ENCODE results near the gene TMTC2.
"Not testable (repeated sequence)": the region's sequence is repeated elsewhere in the genome, so short reads cannot be mapped to it uniquely, and the experiment has no call there.

The TMTC2 gene

GRCh38 chr12:82728710-82729109, 42.0 kb downstream of the TMTC2 start:
- no peak for DNase-seq

GRCh38 chr12:82730953-82731459, 44.3 kb downstream of the TMTC2 start:
- no peak for DNase-seq

GRCh38 chr12:82740129-82741000, 53.7 kb downstream of the TMTC2 start:
- DNase-seq, result no peak

- peak in 1 of 5 experiments; percentile 6 for DNase-seq
Observed at GRCh38 chr12:82745063-82745674, 58.5 kb downstream of the TMTC2 start.

GRCh38 chr12:82745807-82746206, 59.1 kb downstream of the TMTC2 start:
- no peak for DNase-seq

GRCh38 chr12:82746668-82747067, 60.0 kb downstream of the TMTC2 start:
- DNase-seq, result no peak

- no peak for DNase-seq
Observed at GRCh38 chr12:82749015-82749414, 62.3 kb downstream of the TMTC2 start.

GRCh38 chr12:82754856-82755255, 68.2 kb downstream of the TMTC2 start:
- DNase-seq, result no peak

GRCh38 chr12:82756303-82756702, 69.6 kb downstream of the TMTC2 start:
- no peak for DNase-seq

GRCh38 chr12:82757059-82757458, 70.4 kb downstream of the TMTC2 start:
- no peak for DNase-seq

GRCh38 chr12:82757656-82758055, 71.0 kb downstream of the TMTC2 start:
- DNase-seq, result no peak

- no peak for DNase-seq
Observed at GRCh38 chr12:82758749-82759330, 72.1 kb downstream of the TMTC2 start.

- no peak for DNase-seq
Observed at GRCh38 chr12:82760423-82760822, 73.7 kb downstream of the TMTC2 start.

- DNase-seq, result not testable (repeated sequence)
Observed at GRCh38 chr12:82765206-82765605, 78.5 kb downstream of the TMTC2 start.

- no peak for DNase-seq
Observed at GRCh38 chr12:82765971-82766705, 79.4 kb downstream of the TMTC2 start.

- DNase-seq, result no peak
Observed at GRCh38 chr12:82774666-82775065, 88.0 kb downstream of the TMTC2 start.

GRCh38 chr12:82780517-82780916, 93.8 kb downstream of the TMTC2 start:
- DNase-seq, result no peak

GRCh38 chr12:82781309-82781997, 94.7 kb downstream of the TMTC2 start:
- DNase-seq, result no peak

- no peak for DNase-seq
Observed at GRCh38 chr12:82783435-82783834, 96.7 kb downstream of the TMTC2 start.

- DNase-seq, result no peak
Observed at GRCh38 chr12:82787016-82787415, 100.3 kb downstream of the TMTC2 start.

- no peak for DNase-seq
Observed at GRCh38 chr12:82788594-82788993, 101.9 kb downstream of the TMTC2 start.

GRCh38 chr12:82789674-82790073, 103.0 kb downstream of the TMTC2 start:
- no peak for DNase-seq

Measured in T-helper 2 cell (primary cell).